Epidermal melanocyte (primary cell): Measurements from ENCODE around the gene ADGRD1.
A peak's percentile ranks its signal among the peaks of the same experiment; 100 is the strongest.
"Not testable (repeated sequence)": the region's sequence is repeated elsewhere in the genome, so short reads cannot be mapped to it uniquely, and the experiment has no call there.

Experiments
- DNase-seq: peaks from one replicate; pipeline ENCODE4 v3.0.0; 2011; ENCODE audit warnings: low spot score; ENCODE audit not compliant: insufficient read length

Gene ADGRD1

DNA sequence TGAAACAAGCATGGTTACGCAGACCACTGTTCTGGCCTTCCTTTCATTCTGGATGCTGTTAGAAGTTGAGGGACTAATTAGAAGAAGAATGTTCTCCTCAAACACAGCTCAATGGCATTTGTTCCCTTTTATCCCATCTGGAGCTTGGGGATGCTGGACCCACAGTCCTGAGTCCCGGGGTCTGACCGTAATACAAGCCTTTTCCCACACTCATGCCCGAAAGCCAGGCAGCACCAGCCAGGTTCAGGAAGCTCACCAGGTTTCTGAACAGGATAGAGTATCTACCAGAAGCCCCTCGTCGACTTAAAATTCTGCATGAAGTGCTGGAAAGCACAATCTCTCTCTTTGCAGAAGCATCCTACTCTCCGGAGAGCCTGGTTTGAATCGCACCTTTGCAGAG lies 165.6 kb downstream of the ADGRD1 start:
- DNase-seq: not testable (repeated sequence)

DNA sequence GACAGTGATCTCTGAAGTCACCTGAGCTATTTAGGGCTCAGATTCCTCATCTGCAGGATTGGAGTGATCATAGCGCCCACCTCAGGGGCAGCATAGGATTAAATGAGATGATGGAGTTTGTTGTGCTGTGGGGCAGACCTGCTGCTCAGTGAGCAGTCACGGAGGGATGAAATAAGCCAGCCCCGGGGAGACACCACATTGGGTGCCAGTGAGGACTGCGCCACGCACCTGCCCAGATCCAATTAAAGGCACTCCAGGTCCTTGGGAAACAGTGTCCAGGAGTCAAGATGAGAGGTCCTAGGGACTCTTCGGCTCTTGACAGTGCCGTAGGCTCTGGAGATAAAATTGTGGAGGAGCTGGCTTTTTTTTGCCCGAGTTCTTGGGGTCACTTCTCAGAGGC lies 166.2 kb downstream of the ADGRD1 start:
- no peak for DNase-seq

DNA sequence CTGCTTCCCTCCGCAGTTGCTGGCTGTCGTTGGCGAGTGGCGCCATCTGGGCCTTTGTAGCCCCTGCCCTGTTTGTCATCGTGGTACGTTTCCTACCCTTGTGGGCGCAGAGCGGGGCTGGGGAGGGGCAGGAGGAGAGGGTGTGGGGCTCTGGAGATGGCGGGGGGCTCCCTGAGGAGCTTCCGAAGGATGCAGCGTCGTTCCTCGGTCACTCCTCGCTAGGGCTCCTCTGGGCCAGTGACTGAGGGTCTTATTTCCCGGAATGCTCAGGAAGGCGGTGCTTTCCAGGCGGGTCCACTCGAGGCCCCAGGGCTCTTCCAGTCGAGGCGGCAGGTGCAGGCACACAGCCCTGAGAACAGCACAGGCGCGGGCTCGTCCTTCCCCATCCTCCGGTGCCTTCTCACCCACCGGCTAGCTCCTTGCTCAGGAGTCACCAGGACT lies 167.1 kb downstream of the ADGRD1 start:
- DNase-seq: no peak

DNA sequence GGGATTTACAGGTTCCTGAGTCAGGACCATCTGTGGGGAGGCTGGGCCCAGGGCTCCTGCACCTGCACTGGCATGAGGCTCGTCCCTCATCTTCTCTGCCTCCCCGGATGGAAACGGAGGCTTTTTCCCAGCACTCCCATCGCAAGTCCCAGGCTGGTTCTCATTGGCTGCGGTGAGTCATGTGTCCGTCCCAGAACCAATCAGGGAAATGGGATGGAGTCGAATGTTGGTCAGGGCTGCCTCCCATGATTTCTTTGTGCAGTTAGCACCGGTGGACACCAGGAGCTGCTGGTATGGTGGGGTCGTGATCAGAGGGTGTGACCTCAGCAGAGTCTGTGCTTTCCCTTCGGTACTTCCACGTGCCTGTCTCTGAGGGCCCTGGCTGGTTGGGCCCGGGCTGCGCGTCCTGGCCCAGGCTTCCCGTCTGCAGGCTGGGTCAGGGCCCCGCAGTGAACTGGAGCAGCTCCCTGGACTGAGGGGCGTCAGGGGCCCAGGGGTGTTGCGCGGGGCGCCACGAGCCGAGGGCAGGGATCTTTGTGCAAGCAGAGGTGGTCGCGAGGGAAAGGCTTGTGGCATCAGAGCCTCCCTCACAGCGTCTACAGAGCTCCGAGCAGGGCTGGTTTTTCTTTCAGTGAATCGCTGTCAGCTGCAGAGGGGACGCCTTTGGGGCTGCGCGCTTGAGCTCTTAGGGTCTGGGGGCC lies 168.1 kb downstream of the ADGRD1 start:
- no peak for DNase-seq

DNA sequence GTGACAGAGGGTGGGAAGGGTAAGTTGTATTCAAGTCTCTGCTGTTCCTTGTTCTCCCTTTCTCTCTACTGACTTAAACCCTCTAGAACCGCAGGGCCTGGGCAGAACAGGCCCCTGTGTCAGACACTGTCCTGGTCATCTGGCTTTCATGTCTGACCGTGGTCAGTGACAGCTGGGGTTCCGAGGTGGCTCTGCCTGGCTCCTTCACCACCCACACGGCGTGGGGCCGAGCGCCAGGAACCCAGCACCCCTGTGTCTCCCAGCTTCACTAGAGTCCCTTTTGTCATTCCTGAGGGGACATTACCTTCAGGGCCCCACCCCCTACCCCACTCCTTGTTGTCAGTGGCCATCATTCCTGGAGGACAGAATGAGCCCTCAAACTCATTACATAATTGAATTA lies 168.9 kb downstream of the ADGRD1 start:
- no peak for DNase-seq

DNA sequence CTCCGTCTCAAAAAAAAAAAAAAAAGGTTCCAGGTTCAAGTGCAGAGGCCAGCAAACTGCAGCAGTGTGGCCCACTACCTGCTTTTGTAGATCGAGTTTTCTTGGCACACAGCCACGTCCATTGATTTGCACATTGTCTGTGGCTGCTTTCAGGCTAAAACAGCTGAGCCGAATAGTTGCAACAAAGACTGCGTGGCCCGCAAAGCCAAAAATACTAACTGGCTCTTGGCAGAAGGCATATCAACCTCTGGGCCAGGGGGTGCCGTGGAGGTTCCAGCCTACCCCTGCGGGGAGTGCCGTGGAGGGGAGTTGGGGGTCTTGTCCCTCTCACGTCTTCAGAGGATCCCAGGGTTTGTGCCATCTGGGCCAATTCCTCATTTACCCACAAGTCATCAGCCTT lies 170.1 kb downstream of the ADGRD1 start:
- no peak for DNase-seq

DNA sequence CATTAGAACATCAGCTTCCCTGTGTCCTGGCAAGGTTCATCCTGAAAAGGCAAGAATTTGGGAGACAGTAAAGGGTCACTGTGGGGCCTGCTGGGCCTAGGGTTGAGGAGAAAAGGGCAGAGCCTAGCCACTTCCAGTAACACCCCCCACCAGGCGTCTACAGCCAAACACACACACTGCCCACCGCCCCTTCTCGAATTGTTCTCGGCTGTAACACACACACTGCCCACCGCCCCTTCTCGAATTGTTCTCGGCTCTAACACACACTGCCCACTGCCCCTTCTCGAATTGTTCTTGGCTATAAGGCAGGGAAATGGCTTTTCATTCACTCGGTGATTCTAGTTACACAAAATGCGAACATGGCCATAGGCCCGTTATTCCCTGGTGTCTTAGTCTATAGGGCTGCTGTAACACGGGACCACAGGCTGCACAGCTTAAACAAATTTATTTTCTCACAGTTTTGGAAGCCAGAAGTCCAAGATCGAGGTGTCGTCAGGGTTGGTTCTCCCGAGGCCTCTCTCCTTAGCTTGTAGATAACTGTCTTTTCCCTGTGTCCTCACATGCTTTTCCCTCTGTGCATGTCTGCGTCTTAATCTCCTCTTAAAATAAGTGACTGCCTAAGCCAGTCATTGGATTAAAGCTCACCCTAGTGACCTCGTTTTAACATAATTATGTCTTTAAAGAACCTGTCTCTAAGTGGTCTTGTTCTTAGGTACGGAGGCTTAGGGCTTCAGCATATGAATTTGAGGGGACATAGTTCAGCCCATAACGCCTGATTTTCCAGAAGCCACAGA lies 171.0 kb downstream of the ADGRD1 start:
- no peak for DNase-seq

DNA sequence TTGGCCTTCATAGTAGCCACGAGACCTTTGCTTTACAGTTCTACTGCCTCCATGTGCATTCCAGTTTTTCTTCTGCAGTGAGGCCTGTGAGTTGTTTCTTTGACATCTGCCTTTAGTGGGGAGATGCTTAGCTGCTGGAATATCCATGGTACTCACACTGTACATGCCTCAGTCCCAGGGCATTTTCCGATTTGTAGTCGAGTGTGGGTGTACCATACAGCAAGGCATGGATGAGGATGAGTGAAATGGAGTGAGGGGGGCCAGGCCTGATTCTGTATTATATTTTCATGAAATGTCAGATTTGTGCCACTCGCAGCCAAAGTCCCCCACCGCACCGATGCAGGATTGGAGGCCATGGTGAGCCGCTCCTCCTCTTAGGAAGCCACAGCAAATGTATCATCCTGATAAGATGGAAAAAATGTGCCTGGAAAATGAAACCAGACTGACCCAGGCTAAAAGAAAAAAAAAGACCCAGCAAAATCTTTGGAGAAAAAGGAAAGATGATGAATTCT lies 173.0 kb downstream of the ADGRD1 start:
- DNase-seq: no peak

DNA sequence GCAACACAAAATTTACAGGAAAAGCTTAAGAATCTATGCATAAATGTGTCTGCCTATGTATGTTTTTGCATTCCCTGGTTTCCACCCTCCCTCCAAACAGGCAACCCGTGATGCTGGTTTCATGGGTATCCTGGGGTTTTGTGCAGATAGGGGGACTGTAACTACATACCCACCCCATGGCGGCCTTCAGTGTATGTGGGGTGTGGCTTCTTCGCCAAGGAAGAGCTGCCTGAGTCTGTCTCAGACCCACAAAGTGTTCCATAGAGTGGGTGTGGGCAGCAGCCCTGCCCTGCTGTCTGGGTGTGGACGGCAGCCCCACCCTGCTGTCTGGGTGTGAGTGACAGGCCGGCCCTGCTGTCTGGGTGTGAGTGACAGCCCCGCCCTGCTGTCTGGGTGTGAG lies 174.8 kb downstream of the ADGRD1 start:
- no peak for DNase-seq

DNA sequence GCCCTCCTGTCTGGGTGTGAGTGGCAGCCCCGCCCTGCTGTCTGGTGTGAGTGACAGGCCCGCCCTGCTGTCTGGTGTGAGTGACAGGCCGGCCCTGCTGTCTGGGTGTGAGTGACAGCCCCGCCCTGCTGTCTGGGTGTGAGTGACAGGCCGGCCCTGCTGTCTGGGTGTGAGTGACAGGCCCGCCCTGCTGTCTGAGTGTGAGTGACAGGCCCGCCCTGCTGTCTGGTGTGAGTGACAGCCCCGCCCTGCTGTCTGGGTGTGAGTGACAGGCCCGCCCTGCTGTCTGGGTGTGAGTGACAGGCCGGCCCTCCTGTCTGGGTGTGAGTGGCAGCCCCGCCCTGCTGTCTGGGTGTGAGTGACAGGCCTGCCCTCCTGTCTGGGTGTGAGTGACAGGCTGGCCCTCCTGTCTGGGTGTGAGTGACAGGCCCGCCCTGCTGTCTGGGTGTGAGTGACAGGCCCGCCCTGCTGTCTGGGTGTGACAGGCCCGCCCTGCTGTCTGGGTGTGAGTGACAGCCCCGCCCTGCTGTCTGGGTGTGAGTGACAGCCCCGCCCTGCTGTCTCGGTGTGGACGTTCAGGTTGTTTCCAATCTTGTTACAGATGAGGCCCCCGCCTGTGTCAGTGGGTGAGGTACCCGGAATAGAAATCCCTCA lies 175.4 kb downstream of the ADGRD1 start:
- not testable (repeated sequence) for DNase-seq

DNA sequence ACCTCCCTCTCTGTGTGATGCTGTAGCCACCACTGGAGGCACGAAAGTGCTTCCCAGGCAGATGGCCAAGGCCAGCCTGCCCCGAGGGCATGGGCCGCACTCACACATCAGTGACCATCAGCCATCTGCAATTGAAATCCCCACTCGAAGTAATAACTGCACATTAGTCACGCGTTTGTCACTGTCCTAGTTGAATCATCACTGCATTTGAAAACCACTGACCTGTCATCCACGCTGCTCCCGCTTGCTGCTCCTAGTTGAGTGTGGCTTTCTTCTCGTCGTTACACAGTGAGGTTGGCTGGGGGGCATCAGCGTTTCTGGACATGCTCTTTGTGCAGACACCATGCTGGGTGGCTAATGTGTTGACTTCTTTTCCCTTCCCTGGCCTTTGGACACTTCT lies 176.1 kb downstream of the ADGRD1 start:
- DNase-seq: no peak

DNA sequence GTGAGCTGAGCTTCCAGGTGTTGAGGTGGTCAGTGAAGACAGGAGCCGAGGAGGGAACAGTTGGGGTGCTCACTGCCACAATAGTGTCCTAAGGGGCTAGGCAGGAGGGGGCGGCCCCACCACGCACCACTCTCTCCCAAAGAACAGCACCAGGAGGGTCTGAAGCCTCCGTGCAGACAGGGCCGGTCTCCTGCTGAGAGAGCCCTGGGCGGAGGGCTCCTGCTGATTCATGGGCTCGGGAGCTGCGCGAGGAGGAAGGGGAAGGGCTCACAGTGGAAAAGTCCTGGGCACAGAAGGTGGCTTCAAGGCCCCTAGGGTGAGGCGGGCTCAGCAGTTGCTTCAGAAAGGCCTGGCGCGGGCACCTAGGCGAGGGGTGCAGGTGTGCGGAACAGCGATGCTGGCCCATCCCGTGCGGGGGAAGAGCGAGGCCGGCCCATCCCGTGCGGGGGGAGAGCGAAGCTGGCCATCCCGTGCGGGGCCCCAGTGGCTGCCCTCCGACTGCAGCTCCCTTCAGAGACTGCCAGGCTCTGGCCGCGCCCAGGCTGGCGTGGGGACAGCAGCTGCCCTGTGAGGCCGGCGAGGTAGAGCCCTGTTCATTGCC lies 176.7 kb downstream of the ADGRD1 start:
- DNase-seq: no peak

DNA sequence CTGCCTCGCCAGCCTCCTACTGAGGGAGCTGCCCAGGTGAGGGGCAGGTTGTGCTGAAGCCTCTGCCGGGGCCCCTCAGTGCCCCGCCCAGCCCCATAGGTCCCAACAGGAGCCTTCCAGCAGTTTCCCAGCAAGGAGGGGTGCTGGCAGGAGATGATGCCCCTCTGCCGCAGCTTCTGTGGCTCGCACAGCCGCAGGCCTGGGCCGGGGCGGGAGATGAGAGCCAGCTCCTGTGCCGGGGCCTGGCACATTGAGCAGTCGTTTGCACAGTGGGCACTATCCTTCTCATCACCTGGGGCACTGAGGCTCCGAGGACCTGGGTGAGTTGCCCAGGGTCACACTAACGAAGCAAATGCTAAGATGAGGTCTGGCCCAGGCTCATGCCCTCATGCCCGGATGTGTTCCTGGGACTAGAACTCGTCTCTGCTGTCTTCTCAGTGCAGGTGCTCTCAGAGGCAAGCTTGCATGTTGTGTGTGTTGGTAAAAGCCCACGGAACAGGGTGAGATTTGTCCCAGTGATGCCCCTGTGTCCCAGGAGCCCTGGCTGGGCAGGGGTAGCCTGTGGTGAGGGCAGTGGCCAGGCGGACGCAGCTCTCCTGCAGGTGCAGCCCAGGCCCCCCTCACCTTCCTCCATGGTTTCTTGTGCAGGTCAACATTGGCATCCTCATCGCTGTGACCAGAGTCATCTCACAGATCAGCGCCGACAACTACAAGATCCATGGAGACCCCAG lies 177.5 kb downstream of the ADGRD1 start:
- DNase-seq: no peak

DNA sequence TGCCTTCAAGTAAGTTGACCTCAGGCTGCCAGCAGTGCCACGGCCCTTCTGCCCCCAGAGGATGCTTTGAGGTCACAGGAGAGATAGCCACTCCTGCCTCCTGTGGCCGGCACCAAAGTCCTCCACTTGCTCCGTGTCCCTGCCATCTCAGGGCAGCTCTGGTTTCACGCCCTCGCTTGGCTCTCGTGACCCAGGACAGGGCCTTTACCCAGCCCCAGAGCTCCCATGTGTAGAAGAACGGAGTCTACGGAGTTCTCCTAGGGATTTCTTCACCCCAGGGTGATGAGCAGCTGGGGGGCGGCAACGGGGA lies 178.1 kb downstream of the ADGRD1 start:
- no peak for DNase-seq

DNA sequence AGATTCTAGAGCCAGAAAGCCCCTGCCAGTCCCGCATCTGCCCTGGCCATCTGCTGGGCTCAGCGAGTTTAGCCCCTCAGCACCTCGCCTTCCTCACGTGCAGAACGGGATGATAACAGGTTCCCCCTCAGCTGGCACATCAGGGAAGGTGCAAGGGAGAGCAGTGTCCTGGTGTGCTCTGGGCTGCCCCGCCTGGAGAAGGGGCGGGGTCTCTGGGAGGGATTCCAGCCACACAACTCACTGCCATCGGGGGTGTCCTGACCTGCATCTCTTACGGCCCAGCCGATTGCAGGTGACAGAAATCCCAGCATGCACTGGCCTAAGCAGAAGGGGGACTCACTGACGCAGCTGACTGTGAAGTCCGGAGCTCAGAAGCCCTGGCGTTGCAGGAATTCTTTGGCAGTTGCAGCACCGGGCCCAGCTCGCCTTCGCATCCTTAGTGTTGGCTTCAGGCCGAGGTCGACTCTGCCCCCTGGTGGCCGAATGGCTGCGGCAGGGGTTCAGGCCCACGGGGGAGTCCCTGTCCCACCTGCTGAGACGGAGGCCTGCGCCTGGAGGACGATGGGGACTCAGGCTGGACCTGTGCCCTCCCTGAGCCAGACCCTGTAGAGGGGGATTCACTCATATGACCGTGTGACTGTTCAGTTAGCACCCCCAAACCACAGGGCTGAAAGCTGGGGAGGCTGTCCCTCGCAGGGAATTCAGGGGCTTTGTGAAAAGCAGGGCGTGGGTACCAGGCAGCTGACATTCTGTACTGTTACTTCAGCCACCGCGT lies 178.6 kb downstream of the ADGRD1 start:
- peak; percentile 54 for DNase-seq

DNA sequence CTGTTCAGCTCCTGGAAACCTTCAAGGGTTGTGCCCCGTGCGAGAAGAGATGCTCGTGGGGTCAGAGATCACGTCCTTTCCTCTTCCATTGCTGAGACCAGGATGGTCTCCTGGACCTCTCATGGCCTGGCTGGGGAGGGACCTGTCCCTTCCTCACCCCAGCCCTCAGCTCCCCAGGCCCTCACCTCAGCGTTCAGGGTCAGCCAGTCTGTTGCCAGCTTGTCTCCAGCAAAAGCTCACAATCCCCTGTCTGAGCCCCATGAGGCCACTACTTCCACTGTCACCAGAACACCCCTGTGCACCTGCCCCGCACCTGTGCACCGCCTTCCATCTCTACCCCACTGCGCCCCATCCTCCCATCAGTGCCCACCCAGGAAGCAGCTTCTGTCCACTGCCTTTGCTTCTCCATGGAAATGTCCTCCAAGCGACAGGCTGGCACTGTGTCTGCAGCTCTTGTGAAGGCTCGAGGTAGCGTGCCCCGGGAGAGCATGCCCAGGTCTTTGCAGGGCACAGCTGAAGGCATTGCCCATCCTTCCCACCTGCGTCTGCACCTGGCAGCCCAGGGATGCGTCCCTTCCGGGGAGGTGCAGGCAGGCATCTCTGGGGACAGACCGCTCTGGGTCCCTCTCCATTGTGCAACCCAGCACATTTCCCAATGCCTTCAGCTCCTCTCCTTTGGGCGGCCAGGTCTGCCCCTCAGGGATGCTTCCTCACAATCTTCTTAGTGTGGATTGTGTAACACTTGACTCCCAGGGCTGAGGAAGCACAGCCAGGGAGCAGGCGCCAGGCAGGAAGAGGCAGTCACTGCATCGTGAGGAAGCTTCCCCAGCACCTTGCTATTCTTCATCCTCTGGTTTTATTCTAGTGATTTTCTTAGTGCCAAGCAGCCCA lies 179.6 kb downstream of the ADGRD1 start:
- DNase-seq: no peak

DNA sequence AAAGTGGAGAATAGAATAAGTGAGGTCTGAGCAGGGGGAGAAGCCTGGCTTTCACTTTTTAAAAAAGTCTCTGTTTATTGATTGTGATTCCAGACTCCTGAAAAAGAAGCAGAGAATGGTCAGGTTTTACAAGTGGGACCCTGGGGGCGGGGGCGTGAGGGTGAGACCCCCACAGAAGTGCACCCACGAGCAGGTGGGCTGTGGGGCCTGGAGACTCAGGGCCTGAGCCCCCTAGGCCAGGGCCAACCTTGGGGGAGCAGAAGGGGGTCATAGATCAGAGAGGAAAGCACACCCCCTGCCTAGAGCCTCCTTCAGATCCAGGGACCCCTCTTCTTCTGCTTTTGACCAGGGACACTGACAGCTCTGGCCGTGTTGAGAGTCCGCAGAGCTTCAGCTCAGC lies 180.3 kb downstream of the ADGRD1 start:
- no peak for DNase-seq

DNA sequence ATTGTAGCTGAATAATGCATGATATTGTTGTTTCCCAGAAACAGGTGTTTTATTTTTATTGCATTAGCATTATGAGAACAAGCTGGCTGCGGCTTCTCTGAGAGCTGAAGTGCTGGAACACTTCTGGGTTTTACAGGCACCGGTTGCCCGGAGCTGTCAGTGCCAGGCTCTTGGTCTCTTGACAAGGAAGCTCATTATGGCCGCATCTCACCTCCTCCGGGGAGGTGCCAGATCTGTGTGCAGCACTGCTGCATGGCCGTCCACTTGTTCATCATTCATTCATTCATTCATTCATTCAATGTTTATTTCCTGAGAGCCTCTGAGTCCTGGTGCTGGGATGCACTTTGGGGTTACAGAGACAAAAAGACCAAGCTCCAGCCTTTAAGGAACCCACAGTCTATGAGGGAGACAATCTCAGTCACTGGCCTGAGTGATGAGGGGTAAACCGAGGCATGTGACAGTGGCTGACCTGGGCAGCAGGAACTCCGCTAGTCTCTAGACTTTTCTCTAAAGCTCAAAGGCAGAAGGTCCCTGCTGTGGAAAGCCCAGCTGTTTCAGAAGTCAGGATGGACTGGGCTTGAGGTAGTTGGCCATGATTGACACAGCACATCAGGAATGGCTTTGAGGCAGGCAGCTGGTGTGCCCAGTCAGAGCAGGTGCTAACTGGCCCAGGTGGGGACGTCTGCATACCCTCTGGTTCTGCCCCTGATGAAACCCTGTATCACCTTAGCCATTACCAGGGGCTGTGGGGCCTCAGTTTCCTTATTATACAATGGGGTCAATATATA lies 181.0 kb downstream of the ADGRD1 start:
- no peak for DNase-seq

DNA sequence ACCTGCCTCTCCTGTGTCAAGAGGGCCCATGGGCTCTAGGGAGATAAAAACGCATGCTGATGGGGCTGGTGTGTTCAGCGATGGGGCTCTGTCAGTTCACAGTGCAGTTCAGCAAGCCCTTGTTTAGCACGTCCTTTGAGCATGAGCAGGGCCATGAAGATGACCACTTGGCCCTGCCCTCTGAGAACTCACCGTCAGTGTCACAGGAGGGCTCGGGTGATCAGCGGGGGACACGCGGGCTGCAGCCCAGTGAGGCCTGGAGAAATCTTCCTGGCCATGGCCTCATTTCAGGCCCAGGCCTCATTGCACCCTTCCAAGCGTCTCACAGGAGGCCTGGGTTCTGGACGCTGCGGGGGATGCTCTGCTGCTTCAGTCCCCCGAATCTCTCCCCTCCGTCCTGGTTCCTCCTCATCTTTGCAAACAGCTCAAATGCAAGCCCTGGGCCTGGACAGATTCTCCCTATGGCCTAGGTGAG lies 181.6 kb downstream of the ADGRD1 start:
- no peak for DNase-seq
